Duodenal mucosa (tissue), 2 donors: ENCODE results near the gene LCP1.

Experiments used
- H3K27ac ChIP-seq: one replicate; pipeline ENCODE4 v1.7.0; 2013; ENCODE audit warnings: low read depth, low read length
- H3K27me3 ChIP-seq, 2 donors: one replicate each; pipeline ENCODE4 v1.7.0; 2013; ENCODE audit warnings: low read length in 2 of 2, control low read depth in 1 of 2; ENCODE audit not compliant: insufficient read depth in 2 of 2, control insufficient read depth in 1 of 2
- H3K36me3 ChIP-seq, 2 donors: one replicate each; pipeline ENCODE4 v1.7.0; 2013; ENCODE audit warnings: low read length in 2 of 2, control low read depth in 1 of 2; ENCODE audit not compliant: insufficient read depth in 2 of 2, control insufficient read depth in 1 of 2
- H3K4me1 ChIP-seq, 2 donors: one replicate each; pipeline ENCODE4 v1.7.0; 2013; ENCODE audit warnings: low read length in 2 of 2, control low read depth in 1 of 2; ENCODE audit not compliant: insufficient read depth in 2 of 2, control insufficient read depth in 1 of 2
- H3K4me3 ChIP-seq, 2 donors: one replicate each; pipeline ENCODE4 v1.7.0; 2013; ENCODE audit warnings: low read length in 2 of 2, low read depth in 1 of 2
- H3K9ac ChIP-seq, 2 donors: one replicate each; pipeline ENCODE4 v1.7.0; 2013; ENCODE audit warnings: low read length in 2 of 2, low read depth in 1 of 2
- H3K9me3 ChIP-seq, 2 donors: one replicate each; pipeline ENCODE4 v1.7.0; 2013; ENCODE audit warnings: low read length in 2 of 2, control low read depth in 1 of 2; ENCODE audit not compliant: control insufficient read depth in 1 of 2

The LCP1 gene

DNA sequence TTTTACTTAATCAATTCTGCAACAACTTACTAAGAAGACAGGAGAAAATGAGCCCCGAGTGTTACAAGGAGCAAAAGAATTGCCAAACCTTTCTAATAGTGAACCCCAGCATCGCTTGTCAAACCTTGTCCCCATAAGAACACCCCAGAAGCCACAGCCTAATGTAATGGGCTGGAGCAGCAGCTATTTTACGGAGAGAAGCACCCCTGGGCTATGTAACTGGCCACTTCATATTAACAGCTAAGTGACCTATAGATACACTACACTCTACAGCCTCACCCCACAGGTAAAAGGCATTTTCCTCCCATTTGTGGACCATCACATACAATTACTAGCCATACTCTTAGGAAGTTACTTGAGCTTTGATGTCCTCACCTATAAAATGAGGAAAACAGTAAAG lies 49.9 kb downstream of the LCP1 start:
- no peaks in the 10 kb centered on the region for H3K27me3 ChIP-seq
- no peak overlapping the region for H3K4me3 ChIP-seq
- H3K9ac ChIP-seq: no peak overlapping the region
- H3K4me1 ChIP-seq: no peaks in the 10 kb centered on the region
- no peaks in the 10 kb centered on the region for H3K9me3 ChIP-seq
- peaks cover 0 to 4% of the 10 kb centered on the region in 2 donors for H3K36me3 ChIP-seq
- H3K27ac ChIP-seq: no peak overlapping the region

DNA sequence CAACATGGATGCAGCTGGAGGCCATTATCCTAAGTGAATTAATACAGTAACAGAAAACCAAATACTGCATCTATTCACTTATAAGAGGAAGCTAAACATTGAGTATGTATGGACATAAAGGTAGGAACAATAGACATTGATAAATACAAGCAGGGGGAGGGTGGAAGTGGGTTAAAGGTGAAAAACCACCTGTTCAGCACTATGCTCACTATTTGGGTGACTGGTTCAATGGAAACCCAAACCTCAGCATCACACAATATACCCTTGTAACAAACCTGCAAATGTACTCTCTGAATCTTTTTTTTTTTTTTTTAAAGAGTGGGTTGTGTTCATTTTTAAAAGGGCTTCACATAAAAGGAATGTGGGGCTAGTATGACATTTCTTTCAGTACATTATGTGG lies 50.3 kb downstream of the LCP1 start:
- H3K27me3 ChIP-seq: no peaks in the 10 kb centered on the region
- no peaks in the 10 kb centered on the region for H3K4me1 ChIP-seq
- no peak overlapping the region for H3K9ac ChIP-seq
- no peak overlapping the region for H3K4me3 ChIP-seq
- H3K36me3 ChIP-seq: peaks cover 0 to 1% of the 10 kb centered on the region in 2 donors
- no peak overlapping the region for H3K27ac ChIP-seq
- no peaks in the 10 kb centered on the region for H3K9me3 ChIP-seq

DNA sequence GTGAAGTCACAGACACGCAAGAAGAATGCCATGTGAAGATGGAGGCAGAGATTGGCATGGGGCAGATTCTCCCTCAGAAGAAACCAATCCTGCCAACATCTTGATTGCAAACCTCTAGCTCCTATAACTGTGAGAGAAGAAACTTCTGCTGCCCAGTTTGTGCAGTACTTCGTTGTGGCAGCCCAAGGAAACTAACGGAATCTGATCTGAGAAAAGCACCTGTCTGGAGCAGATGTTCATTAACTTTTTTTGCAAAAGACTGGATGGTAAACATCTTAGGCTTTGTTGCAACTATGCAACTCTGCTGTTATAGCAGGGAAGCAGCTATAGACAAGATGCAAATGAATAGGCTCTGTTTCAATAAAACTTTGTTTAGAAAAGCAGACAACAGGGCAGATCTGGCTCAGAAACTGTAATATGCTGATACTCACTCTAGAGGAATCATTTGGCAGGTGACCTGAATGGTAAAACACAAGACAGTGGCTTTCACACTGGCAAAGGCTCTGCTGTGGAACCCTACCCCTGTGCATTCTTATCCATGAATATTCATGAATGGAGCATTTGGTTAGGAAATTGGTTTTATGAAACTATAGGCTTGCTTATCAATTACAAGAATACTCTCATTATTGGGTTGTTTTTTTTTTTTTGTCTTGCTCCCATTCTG lies 51.9 kb downstream of the LCP1 start:
- Histone ChIP-seq H3K27me3 (no peaks in the 10 kb centered on the region), H3K9ac (no peak overlapping the region), H3K27ac (no peak overlapping the region), H3K9me3 (no peaks in the 10 kb centered on the region), H3K4me3 (no peak overlapping the region), H3K36me3 (no peaks in the 10 kb centered on the region), H3K4me1 (no peaks in the 10 kb centered on the region)

DNA sequence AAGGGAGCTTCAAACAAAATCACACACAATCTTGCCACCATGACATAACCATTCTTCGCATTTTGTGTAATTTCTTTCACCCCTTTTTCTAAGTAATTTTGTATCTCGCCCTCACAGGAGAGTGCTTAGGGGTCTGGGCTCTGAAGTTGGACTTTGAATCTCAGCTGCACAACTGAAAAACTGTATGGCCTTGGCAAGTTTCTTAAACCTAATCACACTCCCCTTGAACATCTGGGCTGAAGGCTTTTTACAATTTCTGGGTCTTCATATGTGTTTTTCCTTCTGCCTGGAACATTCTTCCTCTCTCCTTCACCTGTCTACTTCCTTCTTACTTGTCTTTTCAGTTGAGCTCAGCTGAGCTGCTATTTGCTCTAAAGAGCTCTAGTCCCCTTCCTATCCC lies 52.9 kb downstream of the LCP1 start:
- Histone ChIP-seq H3K9me3 (no peaks in the 10 kb centered on the region), H3K9ac (no peak overlapping the region), H3K27me3 (no peaks in the 10 kb centered on the region), H3K4me3 (no peak overlapping the region), H3K27ac (no peak overlapping the region), H3K4me1 (no peaks in the 10 kb centered on the region), H3K36me3 (no peaks in the 10 kb centered on the region)

DNA sequence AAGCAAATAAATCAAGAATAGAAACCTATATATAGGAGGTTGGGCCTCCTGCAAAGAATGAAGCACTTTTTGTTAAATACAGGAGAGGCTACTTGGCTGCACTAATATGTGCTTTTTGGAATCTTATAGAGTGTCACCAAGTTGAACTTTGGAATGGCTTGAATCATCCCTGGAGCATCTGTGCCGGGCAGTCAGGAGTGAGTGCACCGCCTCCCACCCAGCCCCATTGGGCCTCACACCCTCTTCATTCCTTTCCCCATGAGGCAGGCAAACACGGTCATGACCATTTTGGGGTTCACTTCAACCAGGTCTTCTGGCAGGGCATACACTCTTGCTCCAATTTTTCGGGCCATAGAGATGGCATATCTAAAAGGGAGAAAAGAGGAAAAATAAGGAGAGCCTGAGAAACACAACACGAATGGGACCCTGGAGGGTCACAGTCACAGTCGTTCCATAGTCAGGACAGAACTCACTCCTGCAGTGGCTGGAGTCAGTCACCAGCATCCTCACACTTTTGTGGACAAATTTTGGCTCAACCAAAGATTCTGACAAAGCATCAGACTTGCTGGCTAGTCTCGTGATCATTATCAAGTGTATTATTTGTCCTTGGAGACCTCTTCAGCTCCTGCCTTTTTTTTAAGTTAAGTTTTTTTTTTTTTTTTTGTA lies 54.5 kb downstream of the LCP1 start:
- Histone ChIP-seq H3K4me1 (no peaks in the 10 kb centered on the region), H3K9ac (no peak overlapping the region), H3K27ac (no peak overlapping the region), H3K36me3 (no peaks in the 10 kb centered on the region), H3K27me3 (no peaks in the 10 kb centered on the region), H3K4me3 (no peak overlapping the region), H3K9me3 (no peaks in the 10 kb centered on the region)

DNA sequence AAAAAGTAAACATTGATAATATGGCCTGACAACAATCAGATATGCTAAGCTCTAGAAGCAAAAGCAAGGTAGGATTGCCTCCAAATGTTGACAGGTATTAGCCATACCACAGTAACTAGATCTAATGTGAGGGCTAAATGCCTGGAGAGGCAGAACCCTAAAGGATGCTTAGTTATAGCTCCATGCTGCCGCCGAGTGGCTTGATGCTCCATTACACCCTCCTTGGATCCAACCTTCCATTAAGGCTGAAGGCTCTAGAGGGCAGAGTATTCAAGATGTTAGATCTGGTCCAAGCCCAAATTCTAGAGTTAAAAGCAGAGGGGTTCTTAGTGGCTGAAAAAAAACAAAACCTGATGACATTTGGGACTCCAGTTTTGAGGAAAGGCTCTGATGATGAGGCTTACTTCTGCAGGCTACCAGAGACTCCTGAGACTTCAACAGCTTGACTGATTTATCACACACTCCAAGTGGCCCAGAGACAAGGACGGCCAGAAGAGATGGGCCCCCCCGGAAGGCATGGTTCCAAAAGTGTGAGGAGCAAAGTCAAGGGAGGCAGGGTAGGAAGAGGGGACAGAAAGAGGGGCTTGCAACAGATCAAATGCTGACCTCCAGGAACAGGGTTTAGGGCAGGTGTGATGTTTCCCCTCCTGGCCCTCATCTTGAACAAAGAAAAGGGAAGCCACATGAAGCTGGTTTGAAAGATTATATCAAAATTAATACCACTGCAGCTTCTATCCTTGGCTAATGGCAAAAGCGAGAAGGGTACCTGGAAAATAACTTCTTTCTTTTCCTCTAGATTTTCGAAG lies 55.2 kb downstream of the LCP1 start:
- no peaks in the 10 kb centered on the region for H3K4me1 ChIP-seq
- H3K27ac ChIP-seq: no peak overlapping the region
- no peaks in the 10 kb centered on the region for H3K27me3 ChIP-seq
- no peaks in the 10 kb centered on the region for H3K36me3 ChIP-seq
- no peaks in the 10 kb centered on the region for H3K9me3 ChIP-seq
- H3K4me3 ChIP-seq: no peak overlapping the region
- H3K9ac ChIP-seq: no peak overlapping the region

DNA sequence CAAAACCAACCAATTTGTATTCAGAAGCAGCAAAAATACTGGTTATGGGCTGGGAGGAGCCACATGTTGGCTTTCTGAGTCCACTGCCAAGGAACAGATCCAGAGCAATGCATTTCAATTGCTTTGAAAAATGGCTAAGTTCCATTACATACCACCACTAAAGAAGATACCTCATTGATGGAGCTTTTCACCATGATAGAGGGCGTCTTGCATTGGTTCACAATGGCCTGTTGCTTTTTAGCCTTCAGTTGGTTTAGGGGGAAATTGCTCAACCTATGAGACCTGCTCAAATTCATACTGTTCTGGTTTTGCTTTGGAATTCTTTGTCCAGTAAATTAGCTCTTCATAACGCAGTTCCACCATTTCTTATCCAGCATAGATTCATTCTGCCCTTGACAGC lies 55.9 kb downstream of the LCP1 start:
- no peak overlapping the region for H3K9ac ChIP-seq
- H3K4me1 ChIP-seq: no peaks in the 10 kb centered on the region
- no peak overlapping the region for H3K4me3 ChIP-seq
- H3K27me3 ChIP-seq: no peaks in the 10 kb centered on the region
- H3K36me3 ChIP-seq: no peaks in the 10 kb centered on the region
- no peaks in the 10 kb centered on the region for H3K9me3 ChIP-seq
- no peak overlapping the region for H3K27ac ChIP-seq

DNA sequence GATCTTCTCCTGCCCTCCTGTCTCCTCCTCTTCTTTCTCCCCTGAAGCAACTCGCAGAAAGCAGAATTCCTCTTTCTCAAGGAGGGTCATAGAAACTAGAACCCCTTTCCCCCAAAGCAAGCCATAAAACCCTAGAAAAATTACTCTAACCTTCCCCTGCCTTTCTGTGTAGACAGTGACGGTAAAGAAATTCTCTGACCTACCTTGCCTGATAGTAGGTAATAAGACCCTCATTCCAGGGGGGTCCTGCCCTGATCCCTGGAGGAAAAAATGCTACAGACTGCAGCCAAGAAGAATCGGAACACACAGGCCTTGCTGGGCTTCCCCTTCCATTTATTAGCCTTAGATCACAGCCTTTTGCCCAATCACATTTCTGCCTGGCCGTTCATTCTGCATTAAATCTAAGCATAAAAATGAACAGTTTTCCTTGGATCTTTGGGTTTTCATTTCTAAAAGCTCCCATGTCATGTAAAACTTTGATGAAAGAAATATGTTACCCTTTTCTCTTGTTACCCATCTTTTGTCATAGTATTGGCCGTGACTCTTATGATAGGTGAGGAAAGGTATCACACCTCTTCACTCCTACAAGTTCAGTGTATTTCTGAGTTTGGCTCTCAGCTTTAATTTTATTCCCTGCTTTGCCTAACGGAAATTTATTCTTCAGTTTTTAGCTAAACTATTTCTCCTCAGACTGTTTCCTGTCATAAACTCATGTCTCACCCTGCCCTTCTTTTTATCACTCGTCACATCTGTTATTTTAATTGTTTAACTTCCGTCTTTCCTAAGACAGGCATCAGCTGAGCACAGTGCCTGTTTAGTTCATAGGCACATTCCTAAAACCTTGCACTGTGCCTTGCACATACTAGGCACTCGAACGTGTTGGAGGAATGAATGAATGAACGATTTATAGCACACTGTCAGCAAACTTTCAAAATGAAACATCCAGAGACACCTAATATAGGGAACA lies 56.7 kb downstream of the LCP1 start:
- H3K27ac ChIP-seq: no peak overlapping the region
- H3K27me3 ChIP-seq: no peaks in the 10 kb centered on the region
- H3K4me3 ChIP-seq: no peak overlapping the region
- H3K4me1 ChIP-seq: no peaks in the 10 kb centered on the region
- no peak overlapping the region for H3K9ac ChIP-seq
- H3K36me3 ChIP-seq: no peaks in the 10 kb centered on the region
- H3K9me3 ChIP-seq: no peaks in the 10 kb centered on the region

DNA sequence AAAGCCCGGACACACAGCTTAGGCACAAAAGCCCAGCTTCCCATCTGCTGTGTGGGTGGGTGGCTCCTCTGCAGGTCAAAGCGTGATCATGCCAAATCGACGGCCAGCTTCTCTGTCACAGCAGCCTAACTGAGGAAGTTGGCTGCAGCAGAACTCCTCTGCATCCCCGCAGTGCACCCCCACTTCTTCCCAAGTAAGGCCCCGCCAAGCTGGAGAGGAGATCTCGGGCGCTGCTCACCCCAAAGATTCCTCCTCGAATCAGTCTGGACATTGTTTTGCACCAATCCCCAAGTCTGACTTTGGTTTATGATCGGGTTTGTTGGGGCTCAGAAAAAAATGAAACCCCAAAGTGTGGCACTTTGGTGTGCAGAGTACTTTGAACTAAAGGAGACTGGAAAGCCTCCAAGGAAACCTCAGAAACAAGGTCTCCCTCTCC lies 57.4 kb downstream of the LCP1 start:
- Histone ChIP-seq H3K27me3 (no peaks in the 10 kb centered on the region), H3K4me3 (no peak overlapping the region), H3K9ac (no peak overlapping the region), H3K27ac (no peak overlapping the region), H3K9me3 (no peaks in the 10 kb centered on the region), H3K4me1 (no peaks in the 10 kb centered on the region), H3K36me3 (no peaks in the 10 kb centered on the region)
